Measurements from ENCODE around the gene OR13A1.
"Not testable (repeated sequence)": the region's sequence is repeated elsewhere in the genome, so short reads cannot be mapped to it uniquely, and the experiment has no call there.

GRCh38 chr10:45259786-45260495 lies 55.5 kb downstream of the OR13A1 start:
- TF ChIP-seq L3MBTL2 (conservative IDR thresholded peaks at IDR 0.05); SP1 (IDR thresholded peaks at IDR 0.05); LEF1 (IDR thresholded peaks at IDR 0.05; ENCODE audit: borderline replicate concordance); ELF4 (IDR thresholded peaks at IDR 0.05); NFRKB (IDR thresholded peaks at IDR 0.05): not testable (repeated sequence)

All from HEK293T (cell line).